GM19324 (cell line): Measurements from ENCODE around the gene PPP2R3B.
"Not testable (repeated sequence)": the region's sequence is repeated elsewhere in the genome, so short reads cannot be mapped to it uniquely, and the experiment has no call there.

Experiments
- ATAC-seq: cut with Tn5 transposase; IDR thresholded peaks from one replicate; pipeline ENCODE4 v1.9.1; 2021; ENCODE audit warnings: mild to moderate bottlenecking, moderate library complexity; ENCODE audit not compliant: unreplicated experiment, low FRiP score

PPP2R3B gene

GRCh38 chrX:307261-308111 lies 79.2 kb downstream of the PPP2R3B start:
- ATAC-seq, result no peak

DNA sequence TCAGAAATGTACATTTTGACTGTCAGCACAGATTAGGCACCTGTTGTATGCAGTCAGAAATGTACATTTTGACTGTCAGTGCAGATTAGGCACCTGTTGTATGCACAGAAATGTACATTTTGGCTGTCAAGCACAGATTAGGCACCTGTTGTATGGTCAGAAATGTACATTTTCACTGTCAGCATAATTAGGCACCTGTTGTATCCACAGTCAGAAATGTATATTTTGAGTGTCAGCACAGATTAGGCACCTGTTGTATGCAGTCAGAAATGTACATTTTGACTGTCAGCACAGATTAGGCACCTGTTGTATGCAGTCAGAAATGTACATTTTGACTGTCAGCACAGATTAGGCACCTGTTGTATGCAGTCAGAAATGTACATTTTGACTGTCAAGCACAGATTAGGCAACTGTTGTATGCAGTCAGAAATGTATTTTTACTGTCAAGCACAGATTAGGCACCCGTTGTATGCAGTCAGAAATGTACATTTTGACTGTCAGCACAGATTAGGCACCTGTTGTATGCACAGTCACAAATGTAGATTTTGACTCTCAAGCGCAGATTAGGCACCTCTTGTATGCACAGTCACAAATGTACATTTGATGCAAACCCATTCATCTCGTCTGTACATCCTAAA lies 80.0 kb downstream of the PPP2R3B start:
- not testable (repeated sequence) for ATAC-seq

- not testable (repeated sequence) for ATAC-seq
Observed at GRCh38 chrX:305781-306613, 80.7 kb downstream of the PPP2R3B start.

DNA sequence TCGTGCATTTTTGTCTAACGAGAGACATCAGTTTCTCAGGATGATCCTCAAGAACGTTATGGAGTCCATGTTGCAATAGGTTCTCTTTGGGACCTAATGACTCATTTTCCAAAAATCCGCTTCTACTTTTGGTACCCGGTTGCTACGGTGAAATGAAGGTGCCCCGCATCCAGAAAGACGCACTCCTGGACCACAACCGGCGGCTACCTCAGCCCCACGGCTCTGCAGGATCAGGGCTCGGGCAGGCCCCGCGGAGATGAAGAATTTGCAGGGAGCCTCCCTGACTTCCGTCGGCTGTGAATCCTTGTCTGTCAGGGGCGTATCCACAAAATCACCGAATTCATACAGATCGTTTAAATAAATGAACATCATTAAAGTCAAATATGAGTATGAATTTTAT lies 83.7 kb downstream of the PPP2R3B start:
- ATAC-seq, result no peak

GRCh38 chrX:300334-300733 lies 86.4 kb downstream of the PPP2R3B start:
- ATAC-seq, result no peak

DNA sequence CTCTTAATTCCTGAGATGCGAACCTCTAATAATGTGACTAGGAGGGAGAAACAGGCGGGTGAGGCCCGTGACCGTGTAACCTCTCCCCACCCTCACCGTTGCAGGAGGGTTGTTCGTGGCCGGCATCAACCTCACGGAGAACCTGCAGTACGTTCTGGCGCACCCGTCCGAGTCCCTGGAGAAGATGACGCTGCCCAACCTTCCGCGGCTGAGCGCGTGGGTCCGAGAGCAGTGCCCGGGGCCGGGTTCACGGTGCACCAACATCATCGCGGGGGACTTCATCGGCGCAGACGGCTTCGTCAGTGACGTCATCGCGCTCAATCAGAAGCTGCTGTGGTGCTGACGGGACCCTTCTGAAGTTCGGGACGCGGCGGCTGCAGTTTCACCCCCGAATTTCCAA lies 87.7 kb downstream of the PPP2R3B start:
- ATAC-seq, result no peak

DNA sequence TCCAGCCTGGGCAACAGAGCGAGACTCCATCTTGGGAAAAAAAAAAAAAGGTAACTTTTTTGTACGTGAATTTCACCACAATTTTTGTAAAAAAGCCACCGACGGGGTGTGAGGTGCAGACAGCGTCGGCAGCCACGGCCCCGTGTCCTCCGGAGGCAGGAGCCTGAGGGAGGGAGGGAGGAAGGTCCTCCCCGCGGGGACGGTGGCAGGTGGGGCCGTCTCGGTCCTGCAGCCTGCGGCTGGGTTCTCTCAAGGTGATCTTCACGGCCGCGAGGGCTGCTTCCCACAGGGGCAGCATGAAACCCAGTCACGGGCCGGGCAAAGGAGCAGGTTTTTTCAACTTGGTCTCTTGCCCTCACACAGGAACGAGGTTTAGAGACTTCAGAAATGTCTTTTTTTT lies 91.6 kb downstream of the PPP2R3B start:
- no peak for ATAC-seq

DNA sequence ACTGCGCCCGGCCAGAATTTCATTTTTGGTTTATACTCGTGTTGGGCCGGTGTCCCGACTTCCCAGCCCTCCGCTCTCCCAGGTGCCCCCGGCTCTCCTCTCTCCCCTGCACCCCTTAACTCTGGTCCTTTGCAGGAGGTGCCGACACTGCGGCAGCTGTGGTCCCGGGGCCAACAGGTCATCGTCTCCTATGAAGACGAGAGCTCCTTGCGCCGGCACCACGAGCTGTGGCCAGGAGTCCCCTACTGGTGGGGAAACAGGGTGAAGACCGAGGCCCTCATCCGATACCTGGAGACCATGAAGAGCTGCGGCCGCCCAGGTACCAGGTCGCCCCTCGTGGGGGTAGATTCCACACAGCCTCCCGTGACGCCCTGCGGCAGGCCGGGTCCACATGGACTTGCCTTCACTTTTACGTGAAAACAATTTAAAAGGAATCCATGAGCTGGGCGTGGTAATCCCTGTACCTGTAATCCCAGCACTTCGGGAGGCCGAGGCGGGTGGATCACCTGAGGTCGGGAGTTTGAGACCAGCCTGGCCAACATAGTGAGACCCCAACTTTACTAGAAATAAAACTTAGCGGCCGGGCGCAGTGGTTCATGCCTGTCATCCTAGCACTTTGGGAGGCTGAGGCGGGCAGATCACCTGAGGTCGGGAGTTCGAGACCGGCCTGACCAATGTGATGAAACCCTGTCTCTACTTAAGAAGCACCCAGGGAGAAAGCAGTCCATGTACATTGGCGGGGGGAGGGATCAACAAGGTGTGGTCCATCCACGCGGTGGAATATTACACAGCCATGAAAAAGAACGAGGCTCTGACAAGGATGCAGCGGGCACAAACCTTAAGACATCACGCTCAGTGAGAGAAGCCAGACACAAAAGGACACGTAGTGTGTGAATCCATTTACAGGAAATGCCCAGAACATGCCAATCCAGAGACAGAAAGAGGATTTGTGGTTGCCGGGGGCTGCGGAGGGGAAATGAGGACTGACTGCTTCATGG lies 93.5 kb downstream of the PPP2R3B start:
- no peak for ATAC-seq

GRCh38 chrX:291411-291901 lies 95.3 kb downstream of the PPP2R3B start:
- ATAC-seq, result no peak

DNA sequence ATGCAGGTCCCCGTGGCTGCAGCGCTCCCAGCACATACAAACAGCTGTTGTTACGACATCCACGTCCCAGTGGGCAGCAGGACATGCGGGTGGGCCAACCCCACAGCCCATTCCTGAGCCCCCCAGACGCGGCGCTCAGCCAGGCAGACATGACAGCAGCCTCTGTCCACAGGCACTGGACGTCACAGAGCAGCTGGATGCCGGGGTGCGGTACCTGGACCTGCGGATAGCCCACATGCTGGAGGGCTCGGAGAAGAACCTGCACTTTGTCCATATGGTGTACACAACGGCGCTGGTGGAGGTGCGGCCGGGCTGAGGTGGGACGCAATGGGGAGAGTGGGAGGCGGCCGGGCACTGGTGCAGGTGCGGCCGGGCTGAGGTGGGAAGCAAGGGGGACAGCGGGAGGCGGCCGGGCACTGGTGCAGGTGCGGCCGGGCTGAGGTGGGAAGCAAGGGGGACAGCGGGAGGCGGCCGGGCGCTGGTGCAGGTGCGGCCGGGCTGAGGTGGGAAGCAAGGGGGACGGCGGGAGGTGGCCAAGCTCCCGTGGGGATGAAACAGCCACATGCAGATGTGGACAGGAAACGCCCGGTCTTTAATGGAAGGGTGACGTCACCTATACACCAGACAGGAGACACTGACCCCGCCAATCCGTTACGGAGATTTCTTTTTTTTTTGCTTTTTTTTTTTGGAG lies 96.1 kb downstream of the PPP2R3B start:
- no peak for ATAC-seq

- ATAC-seq, result no peak
Observed at GRCh38 chrX:288561-288991, 98.1 kb downstream of the PPP2R3B start.

- ATAC-seq, result no peak
Observed at GRCh38 chrX:287670-288069, 99.0 kb downstream of the PPP2R3B start.

DNA sequence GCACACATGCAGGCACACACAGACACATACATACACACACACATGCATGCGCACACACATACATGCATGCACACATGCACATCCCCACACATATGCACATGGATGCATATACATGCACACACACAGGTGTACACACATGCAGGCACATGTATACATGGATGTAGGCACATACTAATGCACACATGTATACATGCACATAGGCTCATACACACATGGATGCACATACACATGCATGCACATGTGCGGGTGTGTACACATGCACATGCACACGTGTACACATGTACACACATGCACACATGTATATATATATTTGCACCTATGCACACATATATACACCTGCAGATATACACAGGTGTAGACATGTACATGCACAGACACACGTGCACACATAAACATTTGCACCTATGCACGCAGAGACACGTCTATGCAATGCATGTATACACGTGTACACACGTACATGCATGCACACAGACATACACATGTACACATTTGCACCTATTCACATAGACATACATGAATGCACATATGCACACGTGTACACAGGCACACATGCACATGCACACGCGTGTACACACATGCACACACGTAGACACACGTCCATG lies 101.5 kb downstream of the PPP2R3B start:
- no peak for ATAC-seq
